ENCODE results near the gene ZNF438. TPM values are rescaled to one million over a fixed set of nuclear protein-coding genes. Genes with fewer than 3 reads are reported as not detected.

ZNF438 gene
- total RNA-seq, 2 experiments from 2014 or later, result 2.7 to 3.1 TPM

GRCh38 chr10:30835146-30835545 is 196.5 kb downstream of the ZNF438 start:
- POLR2A ChIA-PET, result no interaction called here
- CTCF ChIA-PET, result no interaction called here

GRCh38 chr10:30834651-30835050 is 197.0 kb downstream of the ZNF438 start:
- CTCF ChIA-PET, result no interaction called here

GRCh38 chr10:30834153-30834552 is 197.5 kb downstream of the ZNF438 start:
- POLR2A ChIA-PET, result no interaction called here

More at GRCh38 chr10:30834651-30835050, 197.0 kb downstream of the ZNF438 start:
- POLR2A ChIA-PET, result no interaction called here

GRCh38 chr10:30833628-30833970 is 198.1 kb downstream of the ZNF438 start:
- POLR2A ChIA-PET, result no interaction called here
- CTCF ChIA-PET, result interaction anchor here (1.4 kb wide), 1 partner anchor 24 kb away, joined by 3 read pairs; no protein-coding TSS in a partner anchor

More at GRCh38 chr10:30834153-30834552, 197.5 kb downstream of the ZNF438 start:
- CTCF ChIA-PET, result interaction anchor here (1.4 kb wide), 1 partner anchor 25 kb away, joined by 3 read pairs; no protein-coding TSS in a partner anchor

- ChIA-PET CTCF (interaction anchor here (1.4 kb wide), 1 partner anchor 24 kb away, joined by 3 read pairs; no protein-coding TSS in a partner anchor), POLR2A (no interaction called here)
Measured at GRCh38 chr10:30832749-30833627, 198.7 kb downstream of the ZNF438 start.

GRCh38 chr10:30832001-30832748 is 199.5 kb downstream of the ZNF438 start:
- POLR2A ChIA-PET, result no interaction called here

GRCh38 chr10:30831426-30831825 is 200.2 kb downstream of the ZNF438 start:
- ChIA-PET CTCF (no interaction called here), POLR2A (no interaction called here)

More at GRCh38 chr10:30832001-30832748, 199.5 kb downstream of the ZNF438 start:
- CTCF ChIA-PET, result no interaction called here

GRCh38 chr10:30830315-30831230 is 201.1 kb downstream of the ZNF438 start:
- CTCF ChIA-PET, result no interaction called here
- POLR2A ChIA-PET, result no interaction called here

- ChIA-PET POLR2A (no interaction called here), CTCF (no interaction called here)
Measured at GRCh38 chr10:30829901-30830300, 201.8 kb downstream of the ZNF438 start.

- ChIA-PET CTCF (no interaction called here), POLR2A (no interaction called here)
Measured at GRCh38 chr10:30828680-30829079, 203.0 kb downstream of the ZNF438 start.

- ChIA-PET POLR2A (no interaction called here), CTCF (no interaction called here)
Measured at GRCh38 chr10:30828164-30828563, 203.5 kb downstream of the ZNF438 start.

GRCh38 chr10:30827531-30828120 is 204.0 kb downstream of the ZNF438 start:
- ChIA-PET POLR2A (no interaction called here), CTCF (no interaction called here)

GRCh38 chr10:30826679-30827078 is 205.0 kb downstream of the ZNF438 start:
- POLR2A ChIA-PET, result no interaction called here

GRCh38 chr10:30825495-30825894 is 206.2 kb downstream of the ZNF438 start:
- CTCF ChIA-PET, result no interaction called here
- POLR2A ChIA-PET, result no interaction called here

More at GRCh38 chr10:30826679-30827078, 205.0 kb downstream of the ZNF438 start:
- CTCF ChIA-PET, result no interaction called here

- CTCF ChIA-PET, result no interaction called here
- POLR2A ChIA-PET, result no interaction called here
Measured at GRCh38 chr10:30825022-30825421, 206.6 kb downstream of the ZNF438 start.

- CTCF ChIA-PET, result no interaction called here
- POLR2A ChIA-PET, result no interaction called here
Measured at GRCh38 chr10:30823651-30824050, 208.0 kb downstream of the ZNF438 start.

GRCh38 chr10:30822693-30823465 is 208.8 kb downstream of the ZNF438 start:
- ChIA-PET POLR2A (no interaction called here), CTCF (no interaction called here)

GRCh38 chr10:30821994-30822692 is 209.5 kb downstream of the ZNF438 start:
- ChIA-PET POLR2A (no interaction called here), CTCF (interaction anchor here (0.6 kb wide), 1 partner anchor 408 kb away, joined by 4 read pairs; no protein-coding TSS in a partner anchor)
